ENCODE results near the gene SORCS1.
A peak's percentile ranks its signal among the peaks of the same experiment; 100 is the strongest.

The SORCS1 gene

DNA sequence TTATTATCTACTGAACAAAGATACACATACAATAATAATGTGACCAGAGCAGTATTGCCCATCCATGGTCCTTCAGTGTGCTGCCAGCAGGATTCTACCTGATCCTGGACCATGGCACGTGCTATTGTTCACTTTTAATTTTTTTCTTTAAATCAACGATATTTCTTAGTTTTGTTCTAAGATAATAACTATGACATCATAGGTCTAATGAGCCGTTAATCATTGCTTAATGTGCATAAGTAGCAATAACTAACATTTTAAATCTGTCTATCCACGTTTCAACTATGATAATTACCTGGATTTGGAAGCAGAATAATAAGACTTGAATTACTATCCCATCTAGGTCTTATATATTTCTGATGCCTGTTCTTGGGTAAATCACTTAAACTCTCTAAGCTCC lies 253.8 kb downstream of the SORCS1 start:
- Histone ChIP-seq H3K27me3 (ENCODE audit: insufficient read depth, low read length, poor library complexity) (no peaks in the 10 kb centered on the region), H3K79me2 (ENCODE audit: control insufficient read depth, insufficient read depth, low read length) (no peaks in the 10 kb centered on the region), H3K4me1 (ENCODE audit: control insufficient read depth, low read depth, low read length) (peaks cover 7% of the 10 kb centered on the region), H3K4me2 (ENCODE audit: low read length) (no peak overlapping the region), H3K56ac (ENCODE audit: low read length) (no peak overlapping the region), H2BK5ac (ENCODE audit: low read length) (no peak overlapping the region), H2AK5ac (ENCODE audit: low read length) (no peak overlapping the region), H3K9ac (ENCODE audit: low read length) (no peak overlapping the region), H2BK120ac (ENCODE audit: low read depth, low read length) (no peak overlapping the region), H4K5ac (ENCODE audit: low read length) (no peak overlapping the region), H3K23ac (ENCODE audit: low read length) (no peak overlapping the region), H3K18ac (ENCODE audit: low read length) (no peak overlapping the region), H4K8ac (ENCODE audit: low read depth, low read length) (no peak overlapping the region), H3K36me3 (ENCODE audit: control insufficient read depth, insufficient read depth, low read length) (no peaks in the 10 kb centered on the region), H3K4me3 (ENCODE audit: low read length) (no peak overlapping the region), H3K79me1 (ENCODE audit: low read length) (no peaks in the 10 kb centered on the region), H3K27ac (ENCODE audit: low read depth, low read length) (no peak overlapping the region), H2BK15ac (replicated peaks; ENCODE audit: low read depth) (no peak overlapping the region), H3K4ac (ENCODE audit: low read depth, low read length) (no peak overlapping the region)
- WGBS (ENCODE audit: extremely low coverage, insufficient coverage, low lambda C conversion rate) = no CpG with 5 or more reads among the region's 4 CpGs
- DNase-seq = no peak

DNA sequence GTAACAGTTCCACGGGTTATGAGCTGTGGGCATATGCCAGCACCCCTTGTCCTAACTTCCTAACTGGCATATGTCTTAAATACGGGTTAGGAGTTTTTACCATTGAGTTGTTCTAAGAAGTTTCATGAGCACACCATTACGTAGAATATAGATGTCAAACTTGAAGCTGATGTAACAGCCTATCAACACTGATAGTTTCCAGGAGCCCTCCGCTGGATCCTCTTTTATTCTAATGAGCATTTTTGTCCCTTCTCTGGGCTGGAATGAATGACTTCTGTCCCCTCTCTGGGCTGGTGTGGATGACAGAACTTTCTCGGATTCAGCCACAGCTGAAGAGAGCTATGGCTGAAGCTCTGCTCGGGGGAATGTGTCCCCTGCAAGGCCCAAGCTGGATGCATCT lies 256.3 kb downstream of the SORCS1 start:
- Histone ChIP-seq H3K4me3 (ENCODE audit: low read length) (no peak overlapping the region), H4K5ac (ENCODE audit: low read length) (no peak overlapping the region), H3K56ac (ENCODE audit: low read length) (no peak overlapping the region), H2BK120ac (ENCODE audit: low read depth, low read length) (no peak overlapping the region), H3K9ac (ENCODE audit: low read length) (no peak overlapping the region), H3K4ac (ENCODE audit: low read depth, low read length) (no peak overlapping the region), H2AK5ac (ENCODE audit: low read length) (no peak overlapping the region), H3K36me3 (ENCODE audit: control insufficient read depth, insufficient read depth, low read length) (no peaks in the 10 kb centered on the region), H3K27me3 (ENCODE audit: insufficient read depth, low read length, poor library complexity) (no peaks in the 10 kb centered on the region), H2BK5ac (ENCODE audit: low read length) (no peak overlapping the region), H2BK15ac (replicated peaks; ENCODE audit: low read depth) (no peak overlapping the region), H3K4me2 (ENCODE audit: low read length) (no peak overlapping the region), H3K79me2 (ENCODE audit: control insufficient read depth, insufficient read depth, low read length) (no peaks in the 10 kb centered on the region), H4K8ac (ENCODE audit: low read depth, low read length) (no peak overlapping the region), H3K27ac (ENCODE audit: low read depth, low read length) (no peak overlapping the region), H3K23ac (ENCODE audit: low read length) (no peak overlapping the region), H3K79me1 (ENCODE audit: low read length) (no peaks in the 10 kb centered on the region), H3K18ac (ENCODE audit: low read length) (peak overlapping the region; percentile 0), H3K4me1 (ENCODE audit: control insufficient read depth, low read depth, low read length) (peaks cover 7% of the 10 kb centered on the region)
- no peak for DNase-seq
- no CpG with 5 or more reads among the region's 6 CpGs for WGBS (ENCODE audit: extremely low coverage, insufficient coverage, low lambda C conversion rate)

DNA sequence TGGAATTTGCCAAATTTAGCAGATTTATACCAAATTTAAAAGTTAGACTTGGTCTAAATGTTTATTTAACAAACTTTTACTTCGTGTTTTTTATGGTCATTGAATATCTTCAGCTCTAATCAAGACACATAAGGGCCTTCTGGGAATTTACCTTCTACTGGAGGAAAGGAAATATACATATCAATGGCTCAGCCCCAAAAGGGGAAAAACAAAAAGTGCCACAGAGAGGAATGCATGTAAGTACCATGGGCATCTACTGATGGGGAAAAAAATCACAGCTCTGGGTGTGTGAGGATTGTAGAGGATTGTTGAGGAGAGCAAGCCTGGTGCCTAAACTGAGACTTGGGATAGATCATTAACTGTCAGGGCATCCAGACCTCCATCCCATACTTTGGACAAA lies 260.3 kb downstream of the SORCS1 start:
- no peak overlapping the region for H2AK5ac ChIP-seq (ENCODE audit: low read length)
- no peak overlapping the region for H3K23ac ChIP-seq (ENCODE audit: low read length)

DNA sequence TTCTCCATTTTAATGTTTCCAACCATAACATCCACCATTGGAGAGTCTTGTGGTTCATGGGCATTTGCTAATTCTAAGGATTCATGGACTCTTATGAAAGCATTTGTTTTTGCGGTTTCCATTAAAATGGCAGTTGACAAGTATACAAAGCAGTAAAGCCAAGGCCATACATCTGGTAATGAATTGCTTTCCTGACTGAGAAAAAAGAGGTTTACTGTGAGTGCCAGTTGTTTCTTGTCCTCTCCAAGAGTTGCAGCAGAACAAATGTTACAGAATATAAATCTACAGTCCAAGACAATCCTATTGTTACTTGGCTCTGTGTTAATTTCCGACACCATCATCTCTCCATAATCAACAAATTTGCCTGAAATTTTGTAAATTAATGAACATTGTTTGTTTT lies 261.3 kb downstream of the SORCS1 start:
- no peak overlapping the region for H2BK15ac ChIP-seq (replicated peaks; ENCODE audit: low read depth)
- H3K27ac ChIP-seq (ENCODE audit: low read depth, low read length) = no peak overlapping the region
- WGBS (ENCODE audit: extremely low coverage, insufficient coverage, low lambda C conversion rate) = no CpG with 5 or more reads among the region's 2 CpGs
- no peak overlapping the region for H2BK5ac ChIP-seq (ENCODE audit: low read length)
- H3K79me2 ChIP-seq (ENCODE audit: control insufficient read depth, insufficient read depth, low read length) = no peaks in the 10 kb centered on the region
- no peak overlapping the region for H3K4me2 ChIP-seq (ENCODE audit: low read length)
- no peaks in the 10 kb centered on the region for H3K36me3 ChIP-seq (ENCODE audit: control insufficient read depth, insufficient read depth, low read length)
- no peak overlapping the region for H4K8ac ChIP-seq (ENCODE audit: low read depth, low read length)
- no peak overlapping the region for H3K23ac ChIP-seq (ENCODE audit: low read length)
- H3K56ac ChIP-seq (ENCODE audit: low read length) = no peak overlapping the region
- no peak overlapping the region for H3K4me3 ChIP-seq (ENCODE audit: low read length)
- DNase-seq = no peak
- H2BK120ac ChIP-seq (ENCODE audit: low read depth, low read length) = no peak overlapping the region
- H3K79me1 ChIP-seq (ENCODE audit: low read length) = no peaks in the 10 kb centered on the region
- H4K5ac ChIP-seq (ENCODE audit: low read length) = no peak overlapping the region
- no peak overlapping the region for H3K4ac ChIP-seq (ENCODE audit: low read depth, low read length)
- H3K4me1 ChIP-seq (ENCODE audit: control insufficient read depth, low read depth, low read length) = no peaks in the 10 kb centered on the region
- H3K27me3 ChIP-seq (ENCODE audit: insufficient read depth, low read length, poor library complexity) = no peaks in the 10 kb centered on the region
- no peak overlapping the region for H2AK5ac ChIP-seq (ENCODE audit: low read length)
- H3K18ac ChIP-seq (ENCODE audit: low read length) = no peak overlapping the region
- H3K9ac ChIP-seq (ENCODE audit: low read length) = no peak overlapping the region

More for the DNA sequence above, 260.3 kb downstream of the SORCS1 start:
- Histone ChIP-seq H3K27ac (ENCODE audit: low read depth, low read length) (no peak overlapping the region), H3K36me3 (ENCODE audit: control insufficient read depth, insufficient read depth, low read length) (no peaks in the 10 kb centered on the region), H3K18ac (ENCODE audit: low read length) (no peak overlapping the region), H3K4me2 (ENCODE audit: low read length) (no peak overlapping the region), H3K4me1 (ENCODE audit: control insufficient read depth, low read depth, low read length) (peaks cover 5% of the 10 kb centered on the region), H4K5ac (ENCODE audit: low read length) (no peak overlapping the region), H3K27me3 (ENCODE audit: insufficient read depth, low read length, poor library complexity) (no peaks in the 10 kb centered on the region), H2BK5ac (ENCODE audit: low read length) (no peak overlapping the region), H3K4ac (ENCODE audit: low read depth, low read length) (no peak overlapping the region), H2BK120ac (ENCODE audit: low read depth, low read length) (no peak overlapping the region), H2BK15ac (replicated peaks; ENCODE audit: low read depth) (no peak overlapping the region), H3K56ac (ENCODE audit: low read length) (no peak overlapping the region), H3K9ac (ENCODE audit: low read length) (no peak overlapping the region), H4K8ac (ENCODE audit: low read depth, low read length) (no peak overlapping the region), H3K4me3 (ENCODE audit: low read length) (no peak overlapping the region), H3K79me2 (ENCODE audit: control insufficient read depth, insufficient read depth, low read length) (no peaks in the 10 kb centered on the region), H3K79me1 (ENCODE audit: low read length) (no peaks in the 10 kb centered on the region)
- no CpG with 5 or more reads among the region's 1 CpG for WGBS (ENCODE audit: extremely low coverage, insufficient coverage, low lambda C conversion rate)
- no peak for DNase-seq

DNA sequence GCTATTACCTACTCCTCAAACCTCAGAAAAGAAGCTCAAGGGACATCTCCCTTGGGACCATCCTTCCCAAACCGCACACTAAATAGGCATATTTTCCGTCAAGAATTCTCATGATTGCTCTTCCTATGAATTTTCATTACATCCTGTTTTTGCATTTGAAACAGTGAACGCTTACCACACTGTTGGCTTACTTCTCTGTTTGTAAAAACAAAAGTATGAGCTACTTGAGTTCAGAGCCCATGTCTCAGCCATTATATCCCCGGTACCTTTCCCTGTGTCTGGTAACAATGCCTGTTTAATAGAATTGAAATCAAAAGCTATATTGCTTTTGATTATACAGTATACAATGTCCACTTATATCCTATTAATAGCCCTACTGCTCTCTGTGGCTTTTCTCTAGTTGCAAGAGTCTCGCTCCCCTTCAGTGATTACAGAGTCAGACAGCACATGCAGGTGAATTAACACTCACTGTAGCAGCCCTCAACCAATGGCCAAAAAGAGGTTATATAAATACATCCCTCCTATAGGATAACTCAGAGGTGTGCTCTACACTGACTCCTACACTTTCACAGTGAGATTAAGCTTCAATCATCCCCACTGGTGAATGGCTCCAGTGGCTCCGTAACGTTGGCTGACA lies 264.4 kb downstream of the SORCS1 start:
- WGBS (ENCODE audit: extremely low coverage, insufficient coverage, low lambda C conversion rate) = no CpG with 5 or more reads among the region's 7 CpGs
- Histone ChIP-seq H3K27ac (ENCODE audit: low read depth, low read length) (no peak overlapping the region), H2AK5ac (ENCODE audit: low read length) (no peak overlapping the region), H3K9ac (ENCODE audit: low read length) (no peak overlapping the region), H3K36me3 (ENCODE audit: control insufficient read depth, insufficient read depth, low read length) (no peaks in the 10 kb centered on the region), H4K5ac (ENCODE audit: low read length) (no peak overlapping the region), H2BK5ac (ENCODE audit: low read length) (no peak overlapping the region), H3K27me3 (ENCODE audit: insufficient read depth, low read length, poor library complexity) (no peaks in the 10 kb centered on the region), H2BK120ac (ENCODE audit: low read depth, low read length) (no peak overlapping the region), H3K23ac (ENCODE audit: low read length) (no peak overlapping the region), H3K4me3 (ENCODE audit: low read length) (no peak overlapping the region), H3K79me1 (ENCODE audit: low read length) (no peaks in the 10 kb centered on the region), H3K56ac (ENCODE audit: low read length) (no peak overlapping the region), H3K18ac (ENCODE audit: low read length) (no peak overlapping the region), H3K4me1 (ENCODE audit: control insufficient read depth, low read depth, low read length) (no peaks in the 10 kb centered on the region), H3K79me2 (ENCODE audit: control insufficient read depth, insufficient read depth, low read length) (no peaks in the 10 kb centered on the region), H2BK15ac (replicated peaks; ENCODE audit: low read depth) (no peak overlapping the region), H4K8ac (ENCODE audit: low read depth, low read length) (no peak overlapping the region), H3K4me2 (ENCODE audit: low read length) (no peak overlapping the region), H3K4ac (ENCODE audit: low read depth, low read length) (no peak overlapping the region)
- DNase-seq = no peak

DNA sequence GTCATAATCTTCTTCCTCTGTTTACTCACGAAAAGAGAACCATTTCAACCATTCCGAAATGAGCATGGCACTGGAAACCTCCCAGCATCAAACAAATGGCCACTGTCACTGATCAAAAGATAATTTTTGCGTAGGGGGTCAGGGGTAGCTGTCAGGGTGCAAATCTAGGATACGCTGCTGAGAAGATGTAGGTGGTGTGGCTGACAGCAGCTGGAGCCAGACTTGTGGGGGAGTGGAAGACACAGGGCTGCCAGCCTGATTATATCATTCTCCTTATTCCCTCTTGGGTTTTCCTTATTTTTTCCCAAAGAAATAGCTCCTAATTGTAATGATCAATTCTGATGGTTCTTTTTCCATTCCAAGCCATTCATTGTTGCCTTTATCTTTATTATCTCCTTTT lies 266.1 kb downstream of the SORCS1 start:
- no peak for DNase-seq
- no peak overlapping the region for H3K9ac ChIP-seq (ENCODE audit: low read length)

More for the DNA sequence above, 266.1 kb downstream of the SORCS1 start:
- H2BK15ac ChIP-seq (replicated peaks; ENCODE audit: low read depth) = no peak overlapping the region
- H3K56ac ChIP-seq (ENCODE audit: low read length) = no peak overlapping the region
- H2BK120ac ChIP-seq (ENCODE audit: low read depth, low read length) = no peak overlapping the region
- H2AK5ac ChIP-seq (ENCODE audit: low read length) = no peak overlapping the region
- no peaks in the 10 kb centered on the region for H3K36me3 ChIP-seq (ENCODE audit: control insufficient read depth, insufficient read depth, low read length)
- no CpG with 5 or more reads among the region's 4 CpGs for WGBS (ENCODE audit: extremely low coverage, insufficient coverage, low lambda C conversion rate)
- no peak overlapping the region for H3K4me2 ChIP-seq (ENCODE audit: low read length)
- no peak overlapping the region for H3K18ac ChIP-seq (ENCODE audit: low read length)
- H3K79me1 ChIP-seq (ENCODE audit: low read length) = no peaks in the 10 kb centered on the region
- no peak overlapping the region for H3K4ac ChIP-seq (ENCODE audit: low read depth, low read length)
- H3K4me1 ChIP-seq (ENCODE audit: control insufficient read depth, low read depth, low read length) = no peaks in the 10 kb centered on the region
- no peak overlapping the region for H3K27ac ChIP-seq (ENCODE audit: low read depth, low read length)
- H4K8ac ChIP-seq (ENCODE audit: low read depth, low read length) = no peak overlapping the region
- no peak overlapping the region for H3K23ac ChIP-seq (ENCODE audit: low read length)
- no peak overlapping the region for H2BK5ac ChIP-seq (ENCODE audit: low read length)
- no peak overlapping the region for H4K5ac ChIP-seq (ENCODE audit: low read length)
- no peaks in the 10 kb centered on the region for H3K79me2 ChIP-seq (ENCODE audit: control insufficient read depth, insufficient read depth, low read length)
- no peaks in the 10 kb centered on the region for H3K27me3 ChIP-seq (ENCODE audit: insufficient read depth, low read length, poor library complexity)
- no peak overlapping the region for H3K4me3 ChIP-seq (ENCODE audit: low read length)

All from mesendoderm (in vitro differentiated cells).